BLaER1 treated with 17β-estradiol and CSF1 and Interleukin-3, amounts not matched to agents 10 nM and 100 nM (cell line): ENCODE measurements around the gene LRBA.

Source experiments
- H3K27ac ChIP-seq, 11 experiments: shearing (Covaris generic); formaldehyde crosslinking; 2 replicates each; pipeline ENCODE4 v1.8.1; 2022
- H3K27me3 ChIP-seq, 11 experiments: shearing (Covaris generic); formaldehyde crosslinking; 2 replicates each; pipeline ENCODE4 v1.8.1; 2022
- H3K36me3 ChIP-seq, 11 experiments: shearing (Covaris generic); formaldehyde crosslinking; 2 replicates each; pipeline ENCODE4 v1.8.1; 2022
- H3K4me1 ChIP-seq, 10 experiments: shearing (Covaris generic); formaldehyde crosslinking; 2 replicates each; pipeline ENCODE4 v1.8.1; 2022
- H3K4me2 ChIP-seq, 11 experiments: shearing (Covaris generic); formaldehyde crosslinking; 2 replicates each; pipeline ENCODE4 v1.8.1; 2022
- H3K4me3 ChIP-seq, 10 experiments: shearing (Covaris generic); formaldehyde crosslinking; 2 replicates each; pipeline ENCODE4 v1.8.1; 2022
- H3K9ac ChIP-seq, 11 experiments: shearing (Covaris generic); formaldehyde crosslinking; 2 replicates each; pipeline ENCODE4 v1.8.1; 2022
- H3K9me3 ChIP-seq, 11 experiments: shearing (Covaris generic); formaldehyde crosslinking; replicated peaks in 1 of 11; 2 replicates each; pipeline ENCODE4 v1.8.1; 2022
- H4K20me1 ChIP-seq, 11 experiments: shearing (Covaris generic); formaldehyde crosslinking; 2 replicates each; pipeline ENCODE4 v1.8.1; 2022
- Cebpa-rat ChIP-seq, 11 experiments: shearing (Covaris generic); IDR thresholded peaks; 2 replicates each; pipeline ENCODE4 v1.8.1; 2022

Gene LRBA

DNA sequence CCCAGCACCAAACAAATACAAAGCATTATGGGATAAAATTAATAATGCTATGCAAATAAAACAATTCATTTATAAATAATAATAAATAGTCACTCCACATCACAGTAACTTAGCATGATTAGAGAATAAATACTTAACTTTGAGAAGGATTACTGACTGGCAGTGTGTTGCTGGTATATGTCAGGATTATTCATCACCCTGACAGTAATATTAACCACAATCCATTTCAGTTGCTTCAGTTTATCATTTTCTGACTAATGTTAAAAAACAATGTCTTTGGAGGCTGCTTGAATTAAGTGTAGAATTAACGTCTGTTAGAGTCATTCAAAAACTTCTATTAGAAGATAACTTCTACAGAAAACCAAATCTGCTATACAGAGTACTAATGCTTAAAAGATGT lies 557.3 kb downstream of the LRBA start:
- Histone ChIP-seq H3K9me3 (peaks cover 0 to 10% (median 0%) of the 10 kb centered on the region in 11 experiments; a peak in 2 of 22 replicates), H3K4me3 (no peak overlapping the region), H3K4me2 (no peak overlapping the region), H3K9ac (no peak overlapping the region), H3K4me1 (no peaks in the 10 kb centered on the region), H3K27me3 (no peaks in the 10 kb centered on the region), H3K27ac (no peak overlapping the region), H4K20me1 (no peaks in the 10 kb centered on the region), H3K36me3 (no peaks in the 10 kb centered on the region)
- TF ChIP-seq Cebpa-rat (IDR thresholded peaks at IDR 0.05), result no peak

DNA sequence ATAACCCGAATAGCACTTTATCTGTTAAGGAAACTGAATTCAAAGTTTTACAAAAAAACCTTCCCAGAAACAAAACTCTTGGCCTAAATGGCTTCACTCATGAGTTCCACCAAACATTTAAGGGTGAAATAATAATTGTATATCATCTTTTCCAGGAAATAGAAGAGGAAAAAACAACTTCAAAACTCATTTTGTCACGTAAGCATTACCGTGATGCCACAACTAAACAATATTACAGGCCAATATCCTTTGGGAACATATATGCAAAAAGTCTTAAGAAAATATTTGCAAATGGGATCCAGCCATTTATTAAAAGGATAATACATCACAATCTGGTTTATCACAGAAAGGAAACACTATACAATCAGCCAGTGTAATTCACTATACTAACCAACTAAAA lies 563.2 kb downstream of the LRBA start:
- Histone ChIP-seq H3K36me3 (no peaks in the 10 kb centered on the region), H3K4me3 (no peak overlapping the region), H3K4me2 (no peak overlapping the region), H3K27ac (no peak overlapping the region), H3K27me3 (no peaks in the 10 kb centered on the region), H3K4me1 (no peaks in the 10 kb centered on the region), H3K9me3 (peaks cover 0 to 10% (median 0%) of the 10 kb centered on the region in 11 experiments; a peak in 2 of 22 replicates), H4K20me1 (no peaks in the 10 kb centered on the region), H3K9ac (no peak overlapping the region)
- TF ChIP-seq Cebpa-rat (IDR thresholded peaks at IDR 0.05), result no peak

DNA sequence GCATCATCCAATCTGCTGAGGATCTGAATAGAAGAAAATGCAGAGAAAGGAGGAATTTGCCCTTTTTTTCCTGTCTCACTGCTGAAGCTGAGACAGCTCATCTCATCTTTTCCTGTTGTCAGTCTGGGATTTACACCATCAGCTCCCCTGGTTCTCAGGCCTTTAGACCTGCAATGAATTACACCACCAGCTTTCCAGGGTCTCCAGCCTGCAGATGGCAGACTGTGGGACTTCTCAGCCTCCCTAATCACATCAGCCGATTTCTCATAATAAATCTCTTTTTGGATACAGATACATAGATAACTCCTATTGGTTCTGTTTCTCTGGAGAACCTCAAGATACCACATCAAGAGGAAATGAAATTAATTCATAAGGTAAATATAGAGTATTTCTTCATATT lies 567.7 kb downstream of the LRBA start:
- Histone ChIP-seq H3K4me1 (no peaks in the 10 kb centered on the region), H3K4me3 (no peak overlapping the region), H3K9me3 (no peaks in the 10 kb centered on the region), H3K9ac (no peak overlapping the region), H3K27me3 (no peaks in the 10 kb centered on the region), H3K27ac (no peak overlapping the region), H3K36me3 (no peaks in the 10 kb centered on the region), H3K4me2 (no peak overlapping the region), H4K20me1 (no peaks in the 10 kb centered on the region)
- no peak for TF ChIP-seq Cebpa-rat (IDR thresholded peaks at IDR 0.05)

DNA sequence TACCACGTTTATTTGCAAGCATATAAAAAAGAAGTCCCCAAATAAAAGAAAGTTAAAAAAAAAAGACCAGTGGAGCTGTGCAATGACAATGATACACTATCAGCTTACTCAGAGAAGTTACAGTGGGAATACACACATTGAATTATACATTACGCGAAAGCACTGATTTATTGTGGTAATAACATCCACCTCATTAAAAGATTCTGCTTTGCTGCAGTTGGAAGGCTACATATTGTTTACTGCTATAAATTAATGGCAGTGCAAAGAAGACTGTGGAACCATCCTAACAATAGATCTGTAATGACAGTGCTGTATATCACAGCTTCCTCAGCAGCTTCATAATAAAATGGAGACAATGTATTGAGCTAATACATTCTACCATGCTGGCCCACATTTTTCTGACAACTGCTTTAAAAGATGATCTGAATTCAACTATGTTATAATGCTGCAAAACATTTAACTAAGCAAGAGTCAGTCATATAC lies 575.6 kb downstream of the LRBA start:
- Histone ChIP-seq H3K4me3 (no peak overlapping the region), H3K36me3 (peaks cover 0 to 2% (median 0%) of the 10 kb centered on the region in 11 experiments; a peak in 1 of 22 replicates), H3K4me1 (no peaks in the 10 kb centered on the region), H3K9ac (no peak overlapping the region), H3K9me3 (no peaks in the 10 kb centered on the region), H3K27me3 (no peaks in the 10 kb centered on the region), H4K20me1 (no peaks in the 10 kb centered on the region), H3K4me2 (no peak overlapping the region), H3K27ac (no peak overlapping the region)
- TF ChIP-seq Cebpa-rat (IDR thresholded peaks at IDR 0.05), result no peak

DNA sequence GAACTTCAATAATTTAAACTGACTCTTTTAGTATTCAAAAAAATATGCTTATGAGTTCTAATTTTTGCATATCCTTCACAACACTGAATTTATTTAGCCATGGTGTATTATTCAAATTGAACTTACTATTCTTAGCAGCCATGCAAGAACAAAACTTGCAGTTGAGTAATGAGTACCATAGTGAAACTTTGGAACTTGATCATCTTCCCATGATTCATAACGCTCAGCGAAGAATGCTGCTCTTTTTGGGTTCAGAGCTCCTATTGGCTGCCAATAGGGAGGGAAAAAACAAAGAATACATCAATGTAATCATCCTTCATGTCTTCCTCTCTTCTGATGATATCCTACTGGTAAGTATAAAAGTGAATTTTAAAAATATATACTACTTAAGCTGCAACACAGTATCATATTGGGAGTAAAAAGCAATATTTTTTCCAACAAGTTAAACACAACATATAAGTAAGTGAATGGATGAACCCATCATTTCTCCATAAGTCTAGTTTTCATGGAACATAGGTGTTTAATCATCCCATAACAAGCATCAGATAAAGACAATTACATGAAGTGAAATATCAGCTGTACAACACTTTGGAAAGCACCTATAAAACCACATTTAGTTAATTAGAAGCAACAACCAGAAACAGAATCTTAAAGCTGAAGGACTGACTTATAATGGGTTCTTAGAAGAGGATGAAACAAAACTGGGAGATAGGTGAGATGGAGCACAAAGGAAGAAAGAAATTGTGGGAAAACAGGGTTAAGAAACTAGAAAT lies 578.3 kb downstream of the LRBA start:
- Histone ChIP-seq H3K9me3 (no peaks in the 10 kb centered on the region), H3K36me3 (peaks cover 0 to 4% (median 0%) of the 10 kb centered on the region in 11 experiments; a peak in 1 of 22 replicates), H4K20me1 (no peaks in the 10 kb centered on the region), H3K9ac (no peak overlapping the region), H3K4me2 (no peak overlapping the region), H3K27me3 (no peaks in the 10 kb centered on the region), H3K4me1 (no peaks in the 10 kb centered on the region), H3K4me3 (no peak overlapping the region), H3K27ac (no peak overlapping the region)
- TF ChIP-seq Cebpa-rat (IDR thresholded peaks at IDR 0.05), result no peak

DNA sequence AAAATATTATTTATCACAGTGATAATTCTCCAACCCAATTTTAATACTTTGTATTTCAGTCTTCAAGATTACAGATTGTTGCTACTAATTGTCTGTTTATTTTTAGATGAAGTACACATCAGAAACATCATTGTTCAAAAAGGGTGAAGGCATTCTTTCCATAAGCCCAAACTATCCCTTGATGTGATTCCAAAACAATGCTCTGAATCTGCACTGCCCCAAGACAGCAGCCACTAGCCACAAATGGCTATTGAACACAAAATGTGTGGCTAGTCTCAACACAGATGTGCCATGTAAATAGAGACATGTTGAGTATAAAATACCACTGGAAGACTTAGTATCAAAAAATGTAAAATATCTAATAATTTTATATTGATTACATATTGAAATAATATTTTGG lies 583.9 kb downstream of the LRBA start:
- Histone ChIP-seq H3K4me1 (no peaks in the 10 kb centered on the region), H4K20me1 (no peaks in the 10 kb centered on the region), H3K4me2 (no peak overlapping the region), H3K9me3 (no peaks in the 10 kb centered on the region), H3K4me3 (no peak overlapping the region), H3K36me3 (peaks cover 0 to 4% (median 0%) of the 10 kb centered on the region in 11 experiments; a peak in 1 of 22 replicates), H3K9ac (no peak overlapping the region), H3K27me3 (no peaks in the 10 kb centered on the region), H3K27ac (no peak overlapping the region)
- no peak for TF ChIP-seq Cebpa-rat (IDR thresholded peaks at IDR 0.05)

DNA sequence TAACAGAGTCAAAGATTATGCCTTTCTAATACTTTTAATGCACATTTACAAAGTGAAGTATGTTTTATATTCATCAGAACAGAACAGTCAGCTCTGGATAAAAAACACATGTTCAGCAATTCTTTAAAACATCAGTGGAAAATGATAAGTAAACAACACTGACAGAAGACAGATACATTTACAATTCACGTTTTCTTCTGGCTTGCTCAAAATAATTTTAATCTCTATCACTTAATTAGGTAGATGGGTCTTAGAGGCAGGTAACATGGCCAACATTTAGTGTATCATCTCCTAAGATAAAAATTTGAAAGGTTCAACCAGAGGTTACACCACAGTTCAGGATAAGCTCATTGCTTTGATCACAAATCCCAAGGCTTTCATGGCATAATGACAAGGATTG lies 589.9 kb downstream of the LRBA start:
- no peaks in the 10 kb centered on the region for H3K9me3 ChIP-seq
- peaks cover 0 to 5% (median 0%) of the 10 kb centered on the region in 11 experiments; a peak in 1 of 22 replicates for H3K36me3 ChIP-seq
- no peak overlapping the region for H3K4me3 ChIP-seq
- no peak overlapping the region for H3K4me2 ChIP-seq
- H3K4me1 ChIP-seq, result no peaks in the 10 kb centered on the region
- no peak overlapping the region for H3K9ac ChIP-seq
- H4K20me1 ChIP-seq, result no peaks in the 10 kb centered on the region
- no peak for TF ChIP-seq Cebpa-rat (IDR thresholded peaks at IDR 0.05)
- no peak overlapping the region for H3K27ac ChIP-seq
- H3K27me3 ChIP-seq, result no peaks in the 10 kb centered on the region

DNA sequence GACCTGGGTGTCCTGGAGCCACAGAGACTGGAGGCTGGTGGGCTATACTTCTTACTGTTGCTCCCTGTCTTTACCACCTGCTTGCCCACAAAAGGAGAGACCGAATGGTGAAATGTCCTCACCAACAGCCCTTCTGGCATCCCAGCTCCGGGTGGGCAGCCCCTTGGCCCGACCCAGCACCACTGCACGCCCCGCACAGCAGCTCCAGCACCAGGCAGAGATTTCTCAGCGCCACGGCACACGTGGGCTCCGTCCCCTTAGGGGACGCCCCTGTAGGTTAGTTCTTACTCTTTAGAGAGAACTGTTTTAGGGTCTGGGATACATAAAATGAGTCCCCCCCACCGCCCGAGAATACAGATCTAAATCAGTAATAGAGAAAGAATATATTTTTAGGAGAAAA lies 591.6 kb downstream of the LRBA start:
- no peak overlapping the region for H3K9ac ChIP-seq

DNA sequence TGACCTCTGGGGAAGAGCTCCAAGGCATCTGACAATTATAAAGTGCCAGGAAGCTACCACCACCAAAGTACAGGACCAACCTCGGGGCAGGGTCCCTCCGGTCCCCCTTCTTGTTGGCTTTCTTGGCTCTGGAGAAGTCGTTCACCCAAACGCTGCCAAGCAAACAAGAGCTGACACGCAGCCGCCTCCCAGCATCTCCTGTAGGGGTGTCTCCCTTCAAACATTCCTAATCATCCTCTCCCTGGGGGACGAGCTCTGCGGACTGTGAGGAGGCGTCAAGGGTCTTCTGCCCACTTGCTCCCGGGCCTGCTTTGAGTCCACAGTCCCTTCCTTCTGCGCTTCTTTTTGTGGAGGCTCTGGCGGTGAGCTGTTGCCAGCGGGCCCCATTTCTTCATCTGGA lies 592.0 kb downstream of the LRBA start:
- Histone ChIP-seq H3K27ac (no peak overlapping the region), H3K27me3 (no peaks in the 10 kb centered on the region), H3K36me3 (peaks cover 0 to 5% (median 0%) of the 10 kb centered on the region in 11 experiments; a peak in 1 of 22 replicates), H3K9me3 (no peaks in the 10 kb centered on the region), H3K4me2 (no peak overlapping the region), H3K4me1 (no peaks in the 10 kb centered on the region), H3K9ac (no peak overlapping the region), H4K20me1 (no peaks in the 10 kb centered on the region), H3K4me3 (no peak overlapping the region)
- no peak for TF ChIP-seq Cebpa-rat (IDR thresholded peaks at IDR 0.05)

More for the DNA sequence above, 591.6 kb downstream of the LRBA start:
- peaks cover 0 to 5% (median 0%) of the 10 kb centered on the region in 11 experiments; a peak in 1 of 22 replicates for H3K36me3 ChIP-seq
- H3K4me2 ChIP-seq, result no peak overlapping the region
- H3K4me3 ChIP-seq, result no peak overlapping the region
- no peaks in the 10 kb centered on the region for H4K20me1 ChIP-seq
- no peak overlapping the region for H3K27ac ChIP-seq
- no peaks in the 10 kb centered on the region for H3K27me3 ChIP-seq
- TF ChIP-seq Cebpa-rat (IDR thresholded peaks at IDR 0.05), result no peak
- H3K4me1 ChIP-seq, result no peaks in the 10 kb centered on the region
- H3K9me3 ChIP-seq, result no peaks in the 10 kb centered on the region

DNA sequence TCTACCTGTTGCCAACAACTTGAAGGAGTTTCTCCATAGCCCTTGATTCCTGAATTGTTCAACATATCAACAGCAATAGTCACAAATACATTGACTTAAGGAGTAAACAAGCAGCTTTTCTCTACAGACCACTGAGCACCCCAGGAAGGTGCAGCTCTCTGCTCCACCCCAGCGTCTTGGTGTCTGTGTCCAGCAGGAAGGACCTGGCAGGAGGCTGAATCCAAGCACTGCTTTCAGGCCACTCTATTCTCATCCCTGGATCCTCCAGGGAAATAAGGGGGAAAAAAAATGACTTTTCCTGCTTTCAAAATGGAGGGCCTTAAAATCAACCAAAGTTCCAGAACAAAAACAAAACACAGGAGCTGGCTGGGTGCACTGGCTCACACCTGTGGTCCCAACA lies 593.5 kb downstream of the LRBA start:
- Histone ChIP-seq H3K27me3 (no peaks in the 10 kb centered on the region), H3K9me3 (no peaks in the 10 kb centered on the region), H3K36me3 (peaks cover 0 to 5% (median 0%) of the 10 kb centered on the region in 11 experiments; a peak in 1 of 22 replicates), H3K4me1 (no peaks in the 10 kb centered on the region), H3K27ac (no peak overlapping the region), H3K9ac (no peak overlapping the region), H3K4me3 (no peak overlapping the region), H4K20me1 (no peaks in the 10 kb centered on the region), H3K4me2 (no peak overlapping the region)
- TF ChIP-seq Cebpa-rat (IDR thresholded peaks at IDR 0.05), result no peak
